GM19240 (cell line): Measurements from ENCODE around the gene KIF1A.
"Not testable (repeated sequence)": the region's sequence is repeated elsewhere in the genome, so short reads cannot be mapped to it uniquely, and the experiment has no call there.

Source experiments
- DNase-seq: peaks from one replicate; pipeline ENCODE4 v3.0.0; 2011; ENCODE audit warnings: low spot score; ENCODE audit not compliant: insufficient read length

Gene KIF1A

DNA sequence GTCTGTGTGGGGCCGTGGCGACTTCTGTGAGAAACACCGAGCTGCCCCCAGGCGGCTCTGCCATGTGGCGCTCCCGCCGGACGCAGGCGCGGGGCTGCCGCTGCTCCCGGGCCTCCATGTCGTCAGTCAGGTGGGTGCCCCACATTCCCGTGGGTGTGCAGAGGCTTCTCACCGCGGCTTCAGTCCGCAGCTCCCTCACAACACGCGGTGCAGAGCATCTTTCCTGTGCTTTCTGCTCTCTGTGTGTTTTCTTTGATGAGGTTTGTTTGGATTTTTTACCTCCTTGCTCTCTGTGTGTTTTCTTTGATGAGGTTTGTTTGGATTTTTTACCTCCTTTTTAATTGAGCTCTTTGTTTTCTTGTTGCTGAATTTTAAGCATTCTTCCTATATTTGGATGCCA, 115.4 kb downstream of the KIF1A start:
- no peak for DNase-seq

DNA sequence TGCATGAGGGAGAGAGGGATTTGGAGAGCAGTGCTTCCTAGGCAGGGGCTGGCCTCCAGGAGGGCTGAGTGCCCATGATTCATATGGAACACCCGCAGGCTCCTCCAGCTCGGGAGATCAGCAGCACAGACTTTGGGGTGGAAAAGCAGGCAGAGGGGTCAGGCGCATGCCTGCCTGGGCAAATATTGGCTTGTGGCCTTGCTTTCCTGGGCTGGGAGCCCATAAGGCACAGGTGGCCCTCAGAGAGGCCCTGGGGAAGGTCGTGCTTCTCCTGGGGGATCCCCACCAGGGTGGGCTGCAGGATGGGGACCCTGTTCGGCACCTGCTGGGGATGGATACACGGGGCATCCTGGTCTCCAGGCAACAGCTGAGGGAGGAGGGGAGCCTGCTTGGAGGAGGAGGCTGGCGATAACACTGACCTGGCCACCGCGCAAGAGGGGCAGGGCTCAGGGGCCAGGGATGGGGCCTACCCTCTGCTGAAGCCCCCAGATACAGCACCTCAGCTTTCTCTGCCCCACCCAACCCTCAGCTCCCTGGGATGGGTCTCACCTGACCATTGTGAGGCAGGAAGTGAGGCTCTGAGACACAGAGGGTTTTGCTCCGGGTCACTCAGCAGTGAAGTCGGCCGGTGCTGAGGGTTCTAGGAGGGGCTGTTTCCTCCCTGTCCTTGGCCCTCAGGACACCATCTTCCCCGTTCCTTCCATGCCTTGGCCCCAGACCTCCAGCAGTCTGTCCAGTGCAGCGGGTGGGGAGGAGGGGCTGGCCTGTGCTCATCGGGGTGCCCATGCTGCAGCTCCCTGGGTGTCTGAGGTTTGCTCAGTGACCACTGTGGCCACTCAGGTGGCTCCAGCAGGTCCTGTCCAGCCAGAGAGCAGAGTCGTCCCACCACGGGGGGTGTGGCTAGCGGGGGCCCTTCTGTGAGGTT, 116.3 kb downstream of the KIF1A start:
- DNase-seq, result no peak

DNA sequence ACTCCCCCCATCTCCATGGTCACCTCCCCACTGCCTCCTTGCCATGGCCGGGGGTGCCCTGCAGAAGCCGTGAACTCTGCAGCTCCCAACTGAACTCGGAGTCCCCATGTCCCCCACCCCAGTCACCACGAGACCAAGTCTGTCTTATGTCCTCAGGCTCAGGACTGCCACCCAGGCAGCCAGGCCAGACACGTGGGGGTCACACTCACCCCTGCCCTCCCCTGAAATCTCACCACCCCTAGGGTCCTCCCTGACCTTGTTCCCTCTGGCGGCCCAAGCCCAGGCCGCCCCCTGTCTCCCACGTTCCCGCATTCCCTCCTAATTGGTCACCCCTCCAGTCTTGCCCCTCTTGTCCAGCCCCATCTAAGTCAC, 117.4 kb downstream of the KIF1A start:
- DNase-seq, result no peak

DNA sequence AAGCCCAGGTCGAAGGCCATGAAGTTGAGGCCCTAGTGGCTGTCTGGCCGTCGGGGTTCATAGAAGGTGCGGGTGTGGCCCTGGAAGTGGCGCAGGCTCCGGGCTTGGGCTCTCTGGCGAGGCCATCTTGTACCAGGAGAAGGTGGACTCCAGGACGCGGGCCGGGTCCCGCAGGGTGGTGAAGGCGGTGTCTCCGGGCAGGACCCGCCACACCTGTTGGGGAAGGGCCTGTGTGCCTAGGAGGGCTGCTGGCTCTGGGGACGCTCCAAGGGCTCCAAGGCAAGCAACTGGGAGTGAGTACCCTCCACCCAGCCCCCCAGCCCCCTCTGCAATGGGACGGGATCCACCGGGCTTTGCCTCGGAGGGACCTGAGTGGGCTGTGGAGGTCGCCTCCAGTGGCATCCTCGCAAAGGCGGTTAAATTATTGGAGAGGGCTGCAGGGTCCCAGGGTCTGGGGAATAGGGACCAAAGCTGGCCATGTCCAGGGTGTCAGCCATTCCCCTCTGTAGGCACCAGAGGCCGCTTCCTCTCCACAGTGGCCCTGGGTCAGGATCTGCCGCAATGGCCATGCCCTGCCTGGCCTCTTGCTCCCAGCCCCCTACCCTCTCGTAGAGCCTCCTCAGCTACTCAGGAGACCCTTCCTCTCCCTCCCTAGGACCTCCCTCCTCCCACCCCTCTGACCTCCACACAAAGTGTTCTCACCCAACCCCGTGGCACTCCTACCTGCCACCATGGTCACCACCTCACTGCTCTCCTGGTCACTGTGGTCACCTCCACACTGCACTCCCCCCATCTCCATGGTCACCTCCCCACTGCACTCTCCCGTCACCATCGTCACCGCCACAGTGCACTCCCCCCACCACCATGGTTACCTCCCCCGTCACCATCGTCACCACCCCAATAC, 118.0 kb downstream of the KIF1A start:
- DNase-seq, result no peak

DNA sequence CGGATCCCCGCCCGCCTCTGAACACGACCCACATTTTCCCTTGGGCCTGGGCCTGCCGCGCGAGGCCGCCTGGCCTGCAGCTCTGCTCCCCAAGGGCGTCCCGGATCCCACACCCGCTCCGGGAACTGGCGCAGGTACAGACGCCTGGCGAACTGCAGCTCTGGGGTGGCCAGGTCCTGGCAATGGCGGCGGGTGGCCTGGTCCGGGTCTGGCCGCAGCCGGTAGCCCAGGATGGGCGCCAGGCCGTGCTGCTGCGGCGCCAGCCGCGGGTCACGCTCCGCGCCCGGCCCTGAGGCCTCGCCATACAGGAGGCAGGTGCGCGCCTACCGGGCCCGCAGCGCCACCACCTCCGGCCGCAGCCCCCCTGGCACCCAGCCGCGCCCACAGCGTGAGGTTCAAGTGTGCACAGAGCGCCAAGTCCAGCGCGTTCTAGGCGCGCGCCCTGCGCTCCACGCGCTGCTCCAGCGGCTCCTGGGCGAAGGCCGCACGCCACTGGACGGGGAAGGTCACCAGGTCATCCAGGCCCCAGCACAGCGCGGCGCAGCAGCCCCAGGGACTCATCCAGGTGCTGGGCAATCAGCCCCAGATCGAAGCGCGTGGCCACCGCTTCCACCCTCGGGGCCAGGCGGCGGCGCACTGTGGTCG, 118.8 kb downstream of the KIF1A start:
- DNase-seq, result no peak

DNA sequence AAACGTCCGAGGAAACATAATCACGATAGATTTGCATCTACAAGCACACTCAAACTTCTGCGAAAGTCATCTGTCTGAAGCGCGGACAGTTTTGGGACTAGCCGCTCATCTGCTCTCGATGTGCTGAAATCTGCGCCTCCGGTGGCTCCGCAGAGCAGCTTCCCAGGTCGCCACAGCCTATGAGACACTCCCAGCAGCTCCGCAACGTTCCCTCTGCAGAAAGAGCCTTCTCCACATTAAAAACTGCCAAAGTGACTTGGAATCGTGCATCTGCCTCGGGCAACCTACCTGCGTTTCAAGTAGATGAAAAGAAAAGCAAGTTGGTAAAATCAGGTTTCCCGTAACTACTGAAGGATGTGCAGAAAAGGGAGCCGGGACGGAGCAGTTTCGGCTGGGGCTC, 119.4 kb downstream of the KIF1A start:
- DNase-seq, result not testable (repeated sequence)

DNA sequence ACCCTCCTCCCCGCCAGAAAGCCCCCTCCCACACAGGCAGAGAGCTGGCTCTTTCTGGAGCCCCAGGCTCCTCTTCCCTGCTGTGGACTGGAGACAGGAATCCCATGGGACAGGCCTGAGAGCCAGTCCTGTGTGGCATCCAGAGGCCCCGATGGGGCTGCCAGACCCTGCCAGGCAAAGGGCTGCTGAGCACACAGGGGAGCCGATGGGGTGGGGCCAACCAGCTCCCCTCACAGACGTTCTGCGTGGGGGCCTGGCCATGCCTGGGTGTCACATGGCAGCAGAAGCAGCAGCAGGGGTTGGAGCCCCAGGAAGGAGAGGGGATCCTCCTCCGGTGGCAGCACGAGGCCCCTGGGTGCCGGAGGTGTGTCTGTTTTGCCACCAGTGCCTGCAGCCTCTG, 120.2 kb downstream of the KIF1A start:
- not testable (repeated sequence) for DNase-seq

DNA sequence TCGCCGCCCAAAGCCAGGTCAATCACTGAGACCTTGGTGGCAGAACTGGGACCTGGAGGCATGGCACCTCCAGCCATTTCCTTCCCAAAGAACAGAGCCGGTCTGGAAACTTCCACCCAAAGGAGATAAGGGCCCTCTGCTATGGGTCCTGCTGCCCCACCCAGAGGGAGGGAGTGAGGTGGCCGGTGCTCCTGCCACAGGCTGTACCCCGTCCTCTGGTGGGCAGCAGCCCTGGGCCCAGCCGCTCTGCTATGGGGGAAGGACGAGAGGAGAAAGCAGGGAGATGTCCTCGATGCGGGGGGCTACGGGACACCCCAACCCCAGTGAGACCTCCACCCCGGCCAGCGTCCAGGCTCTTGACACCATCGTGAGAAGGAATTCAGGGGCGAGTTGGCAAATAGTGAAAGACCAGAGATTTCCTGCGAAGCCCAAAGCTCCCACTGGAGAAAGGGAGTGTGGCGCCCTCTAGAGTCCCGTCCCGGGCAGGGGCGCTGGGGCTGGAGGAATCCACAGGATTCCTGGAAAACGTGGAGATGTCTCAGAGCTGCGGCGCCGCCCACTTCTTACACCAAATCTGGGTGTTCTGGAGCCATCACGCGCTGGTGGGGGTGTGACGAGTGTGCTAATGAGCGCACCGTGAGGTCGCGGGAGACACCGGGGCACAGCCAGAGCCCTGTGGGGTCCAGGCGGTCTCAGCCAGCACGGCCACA, 121.0 kb downstream of the KIF1A start:
- DNase-seq, result not testable (repeated sequence)

DNA sequence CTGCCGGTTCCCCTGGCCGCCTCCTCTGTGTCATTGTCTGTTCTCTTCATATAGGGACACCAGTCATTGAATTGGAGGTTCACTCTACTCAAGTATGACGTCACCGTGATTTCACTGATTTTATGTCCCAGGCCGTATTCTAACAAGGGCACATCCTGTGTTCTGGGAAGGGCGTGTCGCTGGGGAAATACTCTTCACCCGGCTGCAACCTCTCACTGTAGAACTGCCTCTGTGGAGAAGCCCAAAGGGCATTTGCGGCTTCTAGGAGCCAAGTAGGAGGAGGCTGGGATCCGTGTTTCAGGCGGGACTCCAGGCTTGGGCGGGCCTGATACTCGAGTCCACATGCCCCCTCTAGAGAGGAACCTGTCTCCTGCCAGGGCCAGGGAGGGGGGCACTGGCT, 123.5 kb downstream of the KIF1A start:
- DNase-seq, result not testable (repeated sequence)

DNA sequence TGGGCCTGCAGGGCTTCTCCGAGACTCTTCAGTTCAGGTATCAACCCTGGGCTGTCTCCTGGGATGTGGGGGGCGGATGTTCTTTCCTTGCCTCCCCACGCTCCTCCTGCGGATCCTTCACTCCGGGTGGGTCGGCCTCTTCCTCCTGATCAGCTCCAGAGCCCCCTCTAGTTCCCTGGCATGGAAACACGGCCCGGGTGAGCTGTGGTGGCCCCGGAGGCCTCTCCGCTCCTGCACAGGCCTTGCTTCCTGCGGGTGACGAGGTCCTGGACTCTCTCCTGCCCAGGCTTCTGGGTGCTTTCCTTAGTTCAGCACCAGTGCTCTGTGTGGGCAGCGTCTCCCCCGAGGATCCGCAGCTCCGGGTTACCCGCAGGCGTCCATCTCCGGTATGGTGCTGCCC, 124.4 kb downstream of the KIF1A start:
- DNase-seq, result not testable (repeated sequence)

DNA sequence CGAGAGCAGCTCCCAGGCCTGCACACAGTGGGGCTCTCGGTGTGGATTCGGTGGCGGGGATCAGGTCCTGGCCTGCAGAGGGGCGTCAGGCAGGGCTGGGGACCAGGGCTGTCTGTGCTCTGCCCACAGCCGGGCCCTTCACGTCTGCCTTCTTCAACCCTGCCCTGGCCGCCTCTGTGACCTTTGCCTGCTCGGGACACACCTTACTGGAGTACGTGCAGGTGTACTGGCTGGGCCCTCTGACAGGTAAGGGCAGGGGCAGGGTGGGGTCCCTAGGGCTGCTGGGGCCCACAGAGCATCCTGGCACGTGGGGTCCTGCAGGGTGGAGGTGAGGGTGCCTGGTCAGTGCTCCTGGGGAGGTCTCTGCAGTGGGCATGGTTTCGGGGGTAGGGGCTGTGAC, 125.7 kb downstream of the KIF1A start:
- DNase-seq, result not testable (repeated sequence)

DNA sequence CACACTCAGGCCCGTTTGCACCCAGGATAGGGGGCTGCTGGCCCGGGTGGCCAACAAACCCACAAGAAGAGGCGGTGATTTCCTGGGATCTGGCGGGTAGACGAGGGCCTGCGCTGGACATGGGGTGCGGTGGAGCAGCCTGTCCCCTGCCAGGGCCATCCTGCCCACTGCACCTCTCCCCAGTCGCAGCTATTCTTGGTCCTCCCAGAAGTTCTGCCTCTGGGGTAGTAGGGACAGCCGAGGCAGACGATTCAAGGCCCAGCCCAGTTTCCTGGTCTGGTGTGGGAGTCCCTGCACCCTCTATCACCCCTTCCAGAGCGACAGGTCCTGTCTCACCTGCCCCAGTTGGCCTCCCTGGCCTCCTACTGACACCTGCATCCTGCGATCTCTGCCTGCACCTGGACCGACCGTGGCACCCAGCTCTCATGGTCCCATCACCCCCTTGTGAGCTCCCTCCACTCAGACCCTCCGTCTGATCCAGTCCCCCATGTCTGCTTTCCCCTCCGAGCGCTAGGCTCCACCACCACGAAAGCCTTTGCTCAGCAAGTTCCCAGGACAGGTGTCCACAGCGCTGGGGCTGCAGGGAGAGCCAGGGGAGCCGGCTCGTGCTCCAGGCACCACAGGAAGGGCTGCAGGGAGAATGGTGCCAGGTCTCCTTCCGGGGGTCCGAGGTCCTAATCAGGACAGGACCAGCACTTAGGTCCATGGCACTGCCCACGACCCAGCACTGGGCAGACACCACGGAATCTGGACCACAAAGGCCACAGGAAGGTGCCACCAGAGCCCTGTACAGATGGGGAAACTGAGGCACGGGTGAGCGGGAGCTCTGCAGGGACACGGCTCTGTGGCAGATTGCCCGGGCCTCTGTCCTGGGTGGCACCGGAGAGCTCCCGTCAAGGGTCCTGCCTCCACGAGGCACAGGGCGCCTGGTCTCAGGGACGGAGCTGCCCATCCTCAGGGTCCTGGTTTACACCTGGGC, 127.1 kb downstream of the KIF1A start:
- not testable (repeated sequence) for DNase-seq

DNA sequence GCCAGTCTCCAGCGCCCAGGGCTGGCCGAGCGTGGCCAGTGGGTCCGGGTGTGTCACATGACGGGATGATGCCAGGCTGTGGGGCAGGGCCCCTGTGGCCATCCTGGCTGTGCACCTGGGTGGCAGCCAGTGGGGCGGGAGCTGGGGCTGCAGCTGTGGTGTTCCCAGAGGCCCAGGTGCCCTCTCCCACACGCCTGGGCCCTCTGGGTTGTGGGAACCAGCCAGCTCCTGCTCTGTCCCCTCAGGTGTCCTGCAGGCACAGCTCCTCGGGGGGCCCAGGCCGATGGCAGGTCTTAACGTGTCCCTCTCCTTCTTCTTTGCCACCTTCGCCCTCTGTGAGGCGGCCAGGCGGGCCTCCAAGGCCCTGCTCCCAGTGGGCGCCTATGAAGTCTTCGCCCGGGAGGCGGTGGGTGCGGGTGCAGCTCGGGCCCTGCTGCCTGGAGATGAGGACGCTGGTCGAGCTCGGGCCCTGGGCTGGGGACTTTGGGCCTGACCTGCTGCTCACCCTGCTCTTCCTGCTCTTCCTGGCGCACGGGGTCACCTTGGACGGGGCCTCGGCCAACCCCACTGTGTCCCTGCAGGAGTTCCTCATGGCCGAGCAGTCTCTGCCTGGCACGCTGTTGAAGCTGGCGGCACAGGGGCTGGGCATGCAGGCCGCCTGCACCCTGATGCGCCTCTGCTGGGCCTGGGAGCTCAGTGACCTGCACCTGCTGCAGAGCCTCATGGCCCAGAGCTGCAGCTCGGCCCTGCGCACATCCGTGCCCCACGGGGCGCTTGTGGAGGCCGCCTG, 128.2 kb downstream of the KIF1A start, which contains the start of gene AQP12A:
TSS of gene AQP12A (plus strand) at position 236 of the 790 bp plus-strand sequence. CDS start at position 284, 48 bp downstream.
- not testable (repeated sequence) for DNase-seq

DNA sequence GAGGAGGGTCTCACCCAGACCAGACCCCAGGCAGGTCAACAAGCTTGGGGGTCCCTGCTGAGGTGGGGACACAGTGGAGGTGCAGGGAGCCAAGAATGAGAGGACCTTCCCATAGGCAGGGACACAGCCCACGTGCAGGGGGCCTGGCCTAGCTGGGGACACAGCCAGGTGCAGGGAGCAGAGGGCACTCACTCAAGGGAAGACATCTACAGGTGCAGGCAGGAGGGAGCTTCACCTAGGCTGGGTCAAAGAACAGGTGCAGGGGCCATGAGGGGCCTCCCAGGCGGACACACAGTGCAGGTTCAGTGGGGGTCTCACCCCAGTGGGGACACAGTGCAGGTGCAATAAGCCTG, 129.0 kb downstream of the KIF1A start:
- DNase-seq, result not testable (repeated sequence)

DNA sequence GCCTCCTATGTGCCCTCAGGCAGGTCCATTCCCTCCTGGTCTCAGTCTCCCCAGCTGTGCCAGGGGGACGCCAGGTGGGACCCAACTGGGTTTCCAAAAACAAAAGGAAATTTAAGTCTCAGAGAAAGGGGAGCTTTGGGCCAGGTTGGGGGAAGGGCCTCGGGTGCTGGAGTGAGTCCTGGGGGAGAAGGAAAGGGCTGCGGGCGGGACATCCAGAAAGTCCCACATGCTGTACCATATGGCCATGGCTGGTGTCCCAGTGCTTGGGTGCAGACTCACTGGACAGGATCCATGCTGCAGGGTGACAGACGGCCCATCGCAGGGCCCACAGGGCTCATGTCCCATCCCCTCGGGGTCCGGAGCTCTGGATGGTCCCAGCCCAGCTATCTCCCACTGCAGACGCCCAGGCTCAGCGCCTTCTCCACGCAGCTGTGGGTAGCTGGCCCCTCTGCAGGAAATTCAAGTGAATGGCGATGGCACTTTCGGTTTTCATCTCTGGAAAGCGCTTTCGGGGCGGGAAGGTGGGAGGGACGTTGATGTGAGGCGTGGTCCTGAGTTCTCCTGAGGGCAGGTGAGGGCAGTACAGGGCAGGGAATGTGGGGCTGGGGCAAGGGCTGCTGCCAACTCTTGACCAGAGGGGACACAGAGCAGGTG, 129.5 kb downstream of the KIF1A start:
- DNase-seq, result not testable (repeated sequence)

DNA sequence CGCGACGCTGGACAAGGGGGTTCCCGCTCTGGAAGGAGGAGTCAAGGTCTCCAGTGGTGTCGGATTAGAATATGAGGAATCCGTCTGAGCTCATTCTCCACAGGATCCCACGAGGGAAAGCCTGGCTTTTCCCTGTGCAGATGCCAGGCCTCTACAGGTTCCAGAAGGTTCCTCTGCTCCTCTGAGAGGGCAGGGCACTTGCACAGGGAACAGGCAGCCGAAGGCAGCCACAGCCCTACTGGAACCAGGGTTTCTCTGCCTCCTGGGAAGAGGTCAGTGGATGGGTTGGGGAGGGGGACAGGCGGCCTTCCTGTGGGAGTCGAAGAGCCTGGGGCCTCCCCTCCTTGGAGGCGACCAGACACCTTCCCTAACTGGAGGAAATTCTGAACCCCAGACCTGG, 130.0 kb downstream of the KIF1A start:
- DNase-seq, result no peak

DNA sequence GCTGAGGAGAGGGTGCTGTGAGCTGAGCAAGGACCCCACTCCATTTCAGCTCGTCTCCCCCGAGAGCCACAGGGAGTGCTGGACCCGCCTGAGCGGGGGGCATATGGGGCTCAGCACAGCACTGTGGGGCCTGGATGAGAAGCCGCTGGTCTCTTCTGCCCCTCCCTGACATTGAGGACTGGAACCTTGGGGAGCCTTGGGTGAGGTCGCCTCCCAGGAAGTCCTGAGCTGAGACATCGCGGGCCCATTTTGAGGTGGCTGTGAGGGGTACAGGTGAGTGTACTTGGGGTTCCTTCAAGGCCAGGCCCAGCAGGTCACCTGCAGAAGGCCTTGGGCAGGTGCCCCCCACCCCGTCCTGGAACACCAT, 131.5 kb downstream of the KIF1A start:
- DNase-seq, result no peak

DNA sequence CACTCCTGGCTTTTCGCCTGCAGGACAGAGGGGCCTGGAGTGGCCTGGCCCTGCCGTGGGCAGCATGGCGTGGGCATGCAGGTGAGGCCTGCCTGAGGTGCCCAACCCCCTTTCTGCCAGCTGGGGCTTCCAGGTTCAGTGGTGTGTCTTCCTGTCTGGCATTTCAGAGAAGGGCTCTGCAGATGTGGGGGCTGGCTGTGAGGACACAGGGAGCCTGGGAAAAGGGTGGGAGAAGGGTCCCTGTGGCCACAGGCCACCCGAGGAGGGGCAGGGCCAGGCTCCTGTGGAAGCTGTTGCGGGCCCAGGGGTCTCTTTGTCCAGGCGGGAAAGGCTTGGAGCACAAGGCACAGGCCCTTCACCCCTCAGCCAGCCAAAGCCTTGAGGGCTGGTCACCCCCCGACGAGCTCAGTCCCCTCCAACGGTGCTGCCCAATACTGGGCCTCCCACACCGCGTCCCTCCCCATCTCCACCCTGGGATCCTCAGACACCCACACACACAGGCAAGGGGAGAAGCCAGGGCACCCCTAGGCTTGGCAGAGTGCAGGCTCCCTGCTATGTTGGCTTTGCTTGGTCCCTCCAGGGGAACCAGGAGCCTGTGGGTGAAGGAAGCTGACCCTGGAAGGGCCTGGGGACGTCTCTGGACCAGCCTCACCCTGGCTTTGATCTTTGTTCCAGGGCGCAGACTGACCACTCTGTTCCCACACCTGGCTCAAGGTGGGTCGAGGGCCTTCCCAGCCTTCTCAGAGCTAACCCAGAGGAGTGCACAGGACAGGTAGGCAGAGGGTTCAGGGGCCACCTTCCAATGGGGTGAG, 132.1 kb downstream of the KIF1A start:
- DNase-seq, result no peak
